Uterus (tissue), 4 donors: ENCODE results near the gene PLEKHA7. TPM values are rescaled to one million over a fixed set of nuclear protein-coding genes. Genes with fewer than 3 reads are reported as not detected.

Experiments
- DNase-seq, 2 donors: peaks; one replicate each; pipeline ENCODE4 v3.0.0-alpha.2; 2019 to 2020
- H3K27ac ChIP-seq, 2 donors: fragments of 200-600 bp; sonication (generic); 1 replicate in 1 of 2; 2 replicates in 1 of 2; pipeline ENCODE4 v1.5.1; 2016 to 2018
- H3K27me3 ChIP-seq, 2 donors: fragments of 200-600 bp; sonication (generic); one replicate each; pipeline ENCODE4 v1.5.1; 2018 to 2019; ENCODE audit warnings: control low read depth in 1 of 2
- H3K36me3 ChIP-seq, 2 donors: fragments of 200-600 bp; sonication (generic); one replicate each; pipeline ENCODE4 v1.5.1; 2019; ENCODE audit warnings: control low read depth in 1 of 2
- H3K4me1 ChIP-seq, 2 donors: fragments of 200-600 bp; sonication (generic); one replicate each; pipeline ENCODE4 v1.5.1; 2018 to 2019; ENCODE audit warnings: control low read depth in 1 of 2
- H3K4me3 ChIP-seq, 2 donors: fragments of 200-600 bp; sonication (generic); 1 replicate in 1 of 2; 2 replicates in 1 of 2; pipeline ENCODE4 v1.5.1; 2018 to 2019; ENCODE audit warnings: mild to moderate bottlenecking in 1 of 2
- H3K9me3 ChIP-seq, 2 donors: fragments of 200-600 bp; sonication (generic); one replicate each; pipeline ENCODE4 v1.5.1; 2019; ENCODE audit warnings: control low read depth in 1 of 2
- CTCF ChIP-seq, 4 experiments: fragments of 200-600 bp in 2 of 4; fragments of 450-650 bp in 2 of 4; sonication (generic) in 2 of 4; IDR thresholded peaks; one replicate each; pipeline ENCODE4 v1.5.1; 2016 to 2019; ENCODE audit warnings: antibody characterized with exemption in 4 of 4, mild to moderate bottlenecking in 2 of 4, moderate library complexity in 1 of 4
- POLR2A ChIP-seq, 2 donors: fragments of 450-650 bp; IDR thresholded peaks; one replicate each; pipeline ENCODE4 v1.6.1; 2016; ENCODE audit warnings: antibody characterized with exemption in 2 of 2, mild to moderate bottlenecking in 1 of 2, moderate library complexity in 1 of 2
- intact Hi-C: fragments of 100-400 bp; cut with DNase I; formaldehyde crosslinking; loops from one replicate; pipeline ENCODE4 v1.15.1; 2023; ENCODE audit warnings: low total_unique reads
- total RNA-seq, 4 donors: library from RNA; depleted of rRNA in 3 of 4; stranded (reverse); fragments of >200 nt in 3 of 4; gene quantifications; one replicate each; pipeline versions ENCODE4 v1.1.0 to v1.2.4, GENCODE V29; 2014 to 2023
- donor health status: DM: yes; HTN: yes; CAD: no.

PLEKHA7 gene
- total RNA-seq, 4 donors from 2014 or later = 13.3 to 38.2 (median 26.7) TPM

DNA sequence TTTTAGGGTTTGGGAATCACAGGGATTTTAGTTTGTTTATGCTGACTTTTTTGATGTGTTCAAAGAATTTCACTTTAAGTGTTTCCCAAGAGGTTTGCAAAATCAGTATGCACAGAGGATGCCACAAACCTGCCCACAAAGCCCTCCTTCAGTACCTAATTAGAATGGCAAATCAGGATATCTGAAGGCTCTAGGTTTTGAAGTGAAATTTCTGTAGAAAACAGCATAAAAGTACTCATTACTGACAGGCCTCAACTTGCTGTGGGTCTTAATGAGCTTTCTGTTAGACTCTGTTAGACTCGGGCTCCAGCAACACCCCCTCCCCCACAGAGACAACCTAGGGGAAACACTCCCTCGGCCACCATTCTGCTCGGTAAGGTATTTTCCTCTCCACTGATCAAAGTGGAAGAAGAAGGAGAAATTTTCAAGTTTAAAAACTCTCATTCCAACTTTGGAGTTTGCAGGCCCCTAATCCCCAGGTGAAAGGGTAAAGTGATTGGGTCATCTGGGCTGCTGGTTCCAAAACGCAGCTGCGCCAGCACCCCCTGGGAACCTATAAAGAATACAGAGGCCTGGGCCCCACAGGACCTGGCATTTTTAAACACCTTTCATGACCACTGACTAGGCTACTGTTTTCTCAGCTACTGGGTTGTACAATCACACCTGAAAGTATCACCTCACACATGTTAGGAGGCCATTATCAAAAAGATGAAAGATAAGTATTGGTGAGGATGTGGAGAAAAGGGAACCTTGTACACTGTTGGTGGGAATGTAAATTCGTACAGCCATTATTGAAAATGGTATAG is 67.5 kb downstream of the PLEKHA7 start:
- Histone ChIP-seq H3K36me3 (no peaks in the 10 kb centered on the region), H3K9me3 (no peaks in the 10 kb centered on the region), H3K4me3 (no peak overlapping the region), H3K27me3 (no peaks in the 10 kb centered on the region), H3K27ac (no peak overlapping the region), H3K4me1 (no peaks in the 10 kb centered on the region)
- intact Hi-C loops = no loop called here
- DNase-seq = no peak
- TF ChIP-seq CTCF (IDR thresholded peaks at IDR 0.05) (no peak), POLR2A (IDR thresholded peaks at IDR 0.05) (no peak)

DNA sequence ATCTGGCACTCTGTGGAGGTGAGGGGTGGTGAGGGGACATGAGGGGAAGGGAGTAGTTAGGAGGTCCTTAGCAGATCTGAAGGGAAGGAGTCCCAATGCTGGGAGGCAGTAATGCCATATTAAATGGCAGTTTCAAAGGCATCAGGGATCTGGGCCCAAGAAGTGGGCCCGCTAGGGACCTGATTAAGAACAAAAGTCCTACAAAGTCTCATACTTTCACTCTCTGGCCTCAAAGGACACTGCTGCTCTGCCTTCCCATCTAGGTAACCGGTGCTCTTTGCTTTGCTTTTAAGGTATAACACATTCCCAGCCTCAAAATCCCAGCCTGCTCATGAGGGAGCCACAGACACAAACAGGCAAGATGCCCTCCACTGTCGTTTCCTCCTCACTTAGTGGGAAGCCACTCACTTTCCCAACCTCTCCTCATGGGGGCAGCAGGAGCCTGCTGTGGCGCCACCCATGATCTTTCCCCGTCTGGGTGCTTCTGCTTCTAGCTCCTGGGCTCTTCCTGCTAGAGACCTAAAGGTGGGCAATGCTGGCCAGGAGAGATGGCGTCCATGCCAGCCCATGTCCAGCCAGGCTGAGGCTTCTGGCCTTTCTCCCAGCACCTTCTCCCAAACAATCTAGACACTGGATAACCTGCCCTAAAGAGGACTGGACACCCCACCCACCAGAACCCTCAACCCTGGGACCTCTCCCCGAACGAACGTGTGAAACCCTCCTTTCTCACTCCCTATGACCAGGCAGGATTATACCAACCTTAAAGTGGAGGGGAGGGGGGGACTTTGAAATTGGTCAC is 68.3 kb downstream of the PLEKHA7 start:
- TF ChIP-seq POLR2A (IDR thresholded peaks at IDR 0.05) (no peak), CTCF (IDR thresholded peaks at IDR 0.05) (peak; percentile 13 to 54 (median 33))
- Histone ChIP-seq H3K4me1 (no peaks in the 10 kb centered on the region), H3K27ac (no peak overlapping the region), H3K4me3 (no peak overlapping the region), H3K27me3 (no peaks in the 10 kb centered on the region), H3K36me3 (no peaks in the 10 kb centered on the region), H3K9me3 (no peaks in the 10 kb centered on the region)
- intact Hi-C loops = no loop called here
- DNase-seq = no peak

DNA sequence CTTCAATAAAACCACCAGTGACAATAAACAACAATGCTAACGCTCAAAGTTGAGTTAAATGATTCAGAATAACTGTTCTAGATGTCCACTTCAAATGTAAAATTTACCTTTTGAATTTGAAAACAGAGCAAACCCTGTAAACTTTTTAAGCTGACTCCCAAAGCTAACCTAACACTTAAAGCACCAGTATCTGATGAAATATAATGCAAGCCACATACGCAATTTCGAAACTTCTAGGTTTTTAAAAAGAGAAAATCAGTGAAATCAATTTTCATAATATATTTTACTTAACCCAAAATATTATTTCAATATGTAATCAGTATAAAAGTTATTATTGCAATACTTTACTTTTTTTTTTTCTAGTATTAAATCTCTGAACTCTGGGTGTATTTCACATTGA is 71.3 kb downstream of the PLEKHA7 start:
- Histone ChIP-seq H3K36me3 (no peaks in the 10 kb centered on the region), H3K4me1 (no peaks in the 10 kb centered on the region), H3K4me3 (no peak overlapping the region), H3K27me3 (no peaks in the 10 kb centered on the region), H3K9me3 (no peaks in the 10 kb centered on the region), H3K27ac (no peak overlapping the region)
- DNase-seq = no peak
- TF ChIP-seq POLR2A (IDR thresholded peaks at IDR 0.05) = no peak
- no peak for TF ChIP-seq CTCF (IDR thresholded peaks at IDR 0.05)
- intact Hi-C loops = no loop called here

DNA sequence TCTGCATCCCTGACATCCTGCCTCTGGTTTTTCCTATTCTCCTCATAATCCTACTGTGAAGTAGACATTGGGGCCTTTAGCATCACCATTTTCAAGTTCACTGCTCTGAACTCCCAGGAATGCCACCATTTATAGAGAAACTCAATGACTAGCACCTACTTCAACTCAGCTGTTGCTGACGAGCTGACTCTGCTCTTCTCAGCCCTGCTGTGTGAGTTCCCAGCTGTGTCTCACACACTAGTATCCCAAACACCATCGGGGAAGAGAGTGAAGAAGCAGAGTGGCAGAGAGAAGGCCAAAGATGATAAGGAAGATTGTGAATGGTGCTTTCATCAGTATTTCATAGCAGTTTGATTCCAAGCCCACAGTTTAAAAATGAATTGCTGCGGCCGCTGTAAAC is 71.9 kb downstream of the PLEKHA7 start:
- Histone ChIP-seq H3K9me3 (no peaks in the 10 kb centered on the region), H3K4me1 (no peaks in the 10 kb centered on the region), H3K27ac (no peak overlapping the region), H3K36me3 (no peaks in the 10 kb centered on the region), H3K27me3 (no peaks in the 10 kb centered on the region), H3K4me3 (no peak overlapping the region)
- DNase-seq = no peak
- intact Hi-C loops = no loop called here
- TF ChIP-seq POLR2A (IDR thresholded peaks at IDR 0.05) (no peak), CTCF (IDR thresholded peaks at IDR 0.05) (no peak)

DNA sequence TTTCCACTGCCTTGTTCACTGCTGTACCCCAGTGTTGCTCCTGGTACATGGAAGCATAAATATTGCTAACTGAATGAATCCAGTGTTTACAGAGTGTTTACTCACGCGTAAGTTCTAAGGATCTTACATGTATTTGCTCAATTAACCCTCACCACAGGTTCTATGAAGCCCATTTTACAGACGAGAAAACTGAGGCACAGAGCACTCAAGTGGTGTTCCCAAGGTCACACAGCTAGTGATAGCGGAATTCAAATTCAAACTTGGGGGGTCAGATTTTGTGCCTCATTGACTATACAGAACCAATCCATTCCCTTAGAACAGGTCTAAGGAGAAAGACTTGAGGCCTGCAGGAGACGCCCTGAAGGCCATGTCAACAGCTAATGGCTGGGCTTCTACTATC is 72.3 kb downstream of the PLEKHA7 start:
- intact Hi-C loops = no loop called here
- no peak overlapping the region for H3K4me3 ChIP-seq
- no peak overlapping the region for H3K27ac ChIP-seq
- H3K27me3 ChIP-seq = no peaks in the 10 kb centered on the region
- H3K4me1 ChIP-seq = no peaks in the 10 kb centered on the region
- TF ChIP-seq CTCF (IDR thresholded peaks at IDR 0.05) = no peak
- TF ChIP-seq POLR2A (IDR thresholded peaks at IDR 0.05) = no peak
- DNase-seq = no peak
- no peaks in the 10 kb centered on the region for H3K9me3 ChIP-seq
- H3K36me3 ChIP-seq = no peaks in the 10 kb centered on the region
